ENCODE measurements around the gene MYO18B.
"Not testable (repeated sequence)": the region's sequence is repeated elsewhere in the genome, so short reads cannot be mapped to it uniquely, and the experiment has no call there.

The MYO18B gene, protein sequence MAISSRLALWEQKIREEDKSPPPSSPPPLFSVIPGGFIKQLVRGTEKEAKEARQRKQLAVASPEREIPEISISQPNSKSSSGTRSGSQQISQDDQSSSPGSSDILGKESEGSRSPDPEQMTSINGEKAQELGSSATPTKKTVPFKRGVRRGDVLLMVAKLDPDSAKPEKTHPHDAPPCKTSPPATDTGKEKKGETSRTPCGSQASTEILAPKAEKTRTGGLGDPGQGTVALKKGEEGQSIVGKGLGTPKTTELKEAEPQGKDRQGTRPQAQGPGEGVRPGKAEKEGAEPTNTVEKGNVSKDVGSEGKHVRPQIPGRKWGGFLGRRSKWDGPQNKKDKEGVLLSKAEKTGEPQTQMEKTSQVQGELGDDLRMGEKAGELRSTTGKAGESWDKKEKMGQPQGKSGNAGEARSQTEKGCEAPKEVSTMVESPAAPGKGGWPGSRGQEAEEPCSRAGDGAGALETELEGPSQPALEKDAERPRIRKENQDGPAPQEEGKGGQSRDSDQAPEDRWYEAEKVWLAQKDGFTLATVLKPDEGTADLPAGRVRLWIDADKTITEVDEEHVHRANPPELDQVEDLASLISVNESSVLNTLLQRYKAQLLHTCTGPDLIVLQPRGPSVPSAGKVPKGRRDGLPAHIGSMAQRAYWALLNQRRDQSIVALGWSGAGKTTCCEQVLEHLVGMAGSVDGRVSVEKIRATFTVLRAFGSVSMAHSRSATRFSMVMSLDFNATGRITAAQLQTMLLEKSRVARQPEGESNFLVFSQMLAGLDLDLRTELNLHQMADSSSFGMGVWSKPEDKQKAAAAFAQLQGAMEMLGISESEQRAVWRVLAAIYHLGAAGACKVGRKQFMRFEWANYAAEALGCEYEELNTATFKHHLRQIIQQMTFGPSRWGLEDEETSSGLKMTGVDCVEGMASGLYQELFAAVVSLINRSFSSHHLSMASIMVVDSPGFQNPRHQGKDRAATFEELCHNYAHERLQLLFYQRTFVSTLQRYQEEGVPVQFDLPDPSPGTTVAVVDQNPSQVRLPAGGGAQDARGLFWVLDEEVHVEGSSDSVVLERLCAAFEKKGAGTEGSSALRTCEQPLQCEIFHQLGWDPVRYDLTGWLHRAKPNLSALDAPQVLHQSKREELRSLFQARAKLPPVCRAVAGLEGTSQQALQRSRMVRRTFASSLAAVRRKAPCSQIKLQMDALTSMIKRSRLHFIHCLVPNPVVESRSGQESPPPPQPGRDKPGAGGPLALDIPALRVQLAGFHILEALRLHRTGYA (N-terminal part only)

DNA sequence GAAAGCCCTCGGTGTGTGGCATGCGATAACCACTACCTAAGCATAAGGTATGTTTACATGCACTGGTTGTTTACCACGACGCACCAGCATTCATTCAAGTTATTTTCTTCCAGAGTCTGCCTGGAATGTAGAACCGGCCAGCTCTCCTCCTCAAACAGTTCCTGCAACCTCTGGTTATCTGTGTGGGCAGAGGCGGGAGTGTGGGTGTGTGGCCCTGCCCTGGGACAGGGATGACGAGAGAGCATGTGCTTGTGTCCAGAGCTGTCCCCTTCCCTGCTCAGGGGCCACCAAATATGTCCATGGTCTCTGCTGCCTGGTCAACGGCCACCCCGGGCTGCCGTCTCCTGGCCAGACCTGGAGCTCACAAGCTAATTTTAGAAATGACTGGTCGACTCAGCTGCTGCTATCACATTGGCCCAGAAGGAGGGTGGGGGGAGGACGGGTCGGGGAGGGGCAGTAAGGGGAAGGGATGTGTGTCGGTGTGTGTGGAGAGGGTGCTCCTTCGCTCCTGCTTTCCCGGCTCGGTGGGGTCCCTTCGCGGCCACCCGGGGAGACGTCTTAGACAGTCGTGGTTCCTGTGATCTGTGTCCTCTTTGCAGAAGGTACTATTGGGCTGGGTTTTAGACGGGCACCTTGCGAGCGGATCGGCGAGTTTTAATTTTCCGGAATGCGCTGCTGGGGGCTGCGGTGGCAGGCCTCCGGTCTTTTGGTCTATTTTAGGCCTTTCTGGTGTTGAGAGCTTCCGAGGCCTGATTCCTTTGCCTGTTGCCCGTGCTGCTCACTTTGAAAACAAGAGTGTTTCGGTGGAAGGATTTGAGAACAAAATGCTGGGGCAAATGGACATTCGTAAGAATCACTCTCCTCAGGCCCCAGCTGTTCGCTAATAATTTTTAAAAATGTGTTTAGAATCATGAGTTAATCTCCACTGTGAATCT is at the start of gene MYO18B:
TSS of gene MYO18B (plus strand) at position 497 of the 935 bp plus-strand sequence. CDS start 18,905 bp downstream, outside the sequence.
- no peak for FAIRE-seq

DNA sequence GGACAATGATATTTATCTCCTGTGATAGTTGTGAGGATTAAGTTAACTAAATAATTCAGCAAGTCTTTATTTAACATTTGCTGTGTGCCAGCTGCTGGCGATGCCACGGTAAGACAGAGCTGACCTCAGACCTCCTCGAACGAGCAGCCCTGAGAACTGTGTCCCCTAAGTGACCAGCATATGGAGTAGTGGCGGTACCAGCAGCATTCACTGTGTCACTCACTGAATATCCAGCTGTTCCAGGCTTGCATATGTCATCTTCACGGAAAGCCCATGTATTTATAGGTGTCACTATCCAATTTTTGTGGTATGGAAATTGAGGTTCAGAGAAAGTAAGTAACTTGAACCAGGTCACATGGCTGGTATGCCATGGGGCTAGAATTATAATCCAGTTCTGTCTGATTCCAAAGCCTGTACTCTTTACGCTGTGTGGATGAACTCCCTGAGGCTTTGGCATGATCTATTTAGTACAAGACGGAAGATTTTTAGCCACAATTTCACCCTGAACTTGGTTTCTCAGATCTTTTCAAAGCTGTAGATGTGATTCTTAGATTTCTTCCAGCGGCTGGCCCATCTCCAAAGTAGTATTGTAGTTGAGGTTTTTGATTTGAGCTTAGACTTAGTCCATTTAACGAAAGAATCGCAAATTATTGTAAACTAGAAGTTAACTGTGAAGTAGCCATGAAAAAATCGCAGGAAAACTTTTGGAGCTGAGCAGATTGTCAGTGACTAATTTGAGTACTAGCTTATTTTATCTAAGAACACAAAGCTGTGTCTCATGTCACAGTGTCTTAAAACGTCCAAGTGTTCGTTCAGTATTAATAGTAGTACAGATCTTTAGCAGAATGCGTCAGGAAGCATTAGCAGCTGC is 49.4 kb upstream of the MYO18B start:
- FAIRE-seq = no peak

DNA sequence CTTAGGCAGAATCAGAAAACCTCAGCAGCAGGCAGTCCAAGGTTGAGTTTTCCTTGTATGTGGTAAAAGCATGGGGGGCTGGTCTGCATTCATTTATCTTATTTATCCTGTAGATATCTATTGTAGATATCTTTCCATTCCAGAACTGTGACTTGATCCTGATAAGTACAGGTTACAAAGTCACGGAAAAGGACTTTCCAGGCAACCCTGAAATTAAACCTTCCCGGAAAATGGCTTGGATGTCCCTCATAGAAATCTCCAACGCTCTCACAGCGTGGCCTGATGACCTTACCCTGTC is 48.8 kb upstream of the MYO18B start:
- no peak for FAIRE-seq

DNA sequence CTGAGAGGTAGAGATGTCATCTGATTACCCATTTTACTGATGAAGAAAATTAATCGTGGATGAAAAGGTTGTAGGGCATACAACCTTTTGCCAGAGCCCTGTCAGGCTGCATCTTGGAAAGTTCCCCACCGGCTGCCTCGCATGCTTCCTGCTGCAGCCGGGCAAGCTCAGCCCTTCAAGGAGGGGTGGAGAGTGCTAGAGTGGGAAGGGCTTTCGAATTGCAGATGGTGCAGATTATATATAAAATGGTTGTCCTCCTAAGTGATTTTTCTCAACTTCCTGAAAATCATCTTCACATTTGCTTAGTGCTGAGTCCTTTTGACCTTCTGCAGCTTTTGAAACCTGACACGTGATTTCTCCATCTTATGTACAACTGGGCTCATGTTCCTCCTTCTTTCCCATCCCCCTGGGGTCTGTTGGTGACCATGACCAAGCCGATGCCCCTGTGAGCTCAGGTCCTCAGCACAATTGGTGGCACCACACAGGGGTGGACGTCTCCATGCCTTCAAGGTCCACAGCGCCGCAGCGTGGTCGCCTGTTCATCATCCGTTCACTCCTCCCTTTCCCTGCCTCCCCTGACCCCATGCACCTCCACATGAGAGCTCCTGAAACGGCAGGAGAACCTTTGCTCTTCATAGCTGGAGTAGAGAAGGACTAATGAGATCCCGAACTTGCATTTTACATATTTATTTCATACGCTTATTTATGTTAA is 47.6 kb upstream of the MYO18B start:
- FAIRE-seq = no peak

DNA sequence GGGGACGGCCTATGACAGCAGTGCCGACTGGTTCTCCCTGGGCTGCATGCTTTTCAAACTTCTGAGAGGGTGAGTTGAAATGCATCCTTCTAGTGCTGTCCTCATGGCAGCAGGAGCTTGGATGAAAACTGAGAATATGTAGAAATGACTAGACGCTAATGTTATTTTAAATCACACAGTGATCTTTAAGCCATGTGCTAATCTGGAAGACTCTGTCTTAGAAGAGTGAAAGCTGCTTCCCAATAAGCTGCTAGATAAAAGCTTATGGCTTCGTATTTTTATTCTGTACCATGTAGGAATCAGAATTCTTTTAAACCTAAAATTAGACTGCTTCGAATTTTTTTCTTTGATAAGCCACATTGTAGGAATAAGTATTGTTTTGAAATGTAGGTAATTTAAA is 46.8 kb upstream of the MYO18B start:
- FAIRE-seq = no peak

DNA sequence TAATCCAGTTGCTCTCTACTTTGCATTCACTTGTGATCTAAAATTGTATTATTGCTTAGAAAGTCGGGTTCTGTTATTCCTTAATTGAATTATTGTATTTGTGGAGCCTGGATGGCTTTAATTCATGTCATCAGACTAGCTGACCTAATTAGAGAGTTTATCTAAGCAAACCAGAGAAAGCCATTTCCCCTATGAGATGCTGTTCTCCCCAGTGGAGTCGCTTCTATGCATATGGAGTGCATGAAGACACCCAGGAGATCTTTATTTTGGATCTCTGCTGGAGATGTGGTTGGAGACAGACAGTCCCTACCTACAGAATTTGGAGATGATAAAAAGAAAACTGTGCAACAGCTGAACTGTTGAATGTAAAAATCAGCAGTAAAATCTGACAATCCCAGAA is 45.2 kb upstream of the MYO18B start:
- no peak for FAIRE-seq

DNA sequence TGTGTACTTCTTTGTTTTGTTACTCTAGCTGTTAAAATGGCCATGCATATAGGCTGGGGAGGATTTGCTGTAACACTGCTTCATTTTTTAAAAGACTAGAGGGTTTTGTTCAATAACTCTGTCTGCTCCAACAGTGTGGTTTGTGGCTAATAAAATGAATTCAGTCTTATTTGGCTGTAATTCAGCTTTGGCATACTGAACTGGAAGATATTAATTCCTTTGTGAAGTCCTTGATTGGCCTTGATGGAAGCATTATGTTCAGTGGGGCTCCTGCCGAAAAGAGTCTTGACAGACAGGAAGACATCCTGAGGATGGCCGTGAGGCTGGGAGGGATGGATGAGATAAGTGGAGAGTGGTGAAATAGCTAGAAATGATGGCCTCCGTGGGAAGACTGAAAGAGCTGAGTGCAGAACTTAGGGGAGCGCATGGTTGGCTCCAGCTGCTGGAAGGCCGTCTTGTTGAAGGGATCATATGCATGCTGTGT is 44.8 kb upstream of the MYO18B start:
- no peak for FAIRE-seq

DNA sequence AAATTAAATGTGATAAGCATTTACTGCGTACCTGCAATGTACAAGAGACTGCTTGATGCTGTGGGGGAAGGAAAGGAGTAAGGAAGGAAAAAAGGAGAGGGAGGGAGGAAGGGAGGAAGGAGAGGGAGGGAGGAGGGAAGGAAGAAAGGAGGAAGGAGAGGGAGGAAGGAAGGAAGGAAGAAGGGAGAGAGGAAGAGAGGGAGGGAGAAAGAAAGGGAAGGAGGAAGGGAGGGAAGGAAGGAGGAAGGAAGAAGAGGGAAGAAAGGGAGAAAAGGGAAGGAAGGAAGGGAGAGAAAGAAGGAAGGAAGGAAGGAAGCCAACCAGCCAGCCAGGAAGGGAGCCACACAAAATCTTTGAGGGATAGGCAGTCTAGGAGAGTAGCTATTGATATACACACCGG is 44.0 kb upstream of the MYO18B start:
- FAIRE-seq = no peak

DNA sequence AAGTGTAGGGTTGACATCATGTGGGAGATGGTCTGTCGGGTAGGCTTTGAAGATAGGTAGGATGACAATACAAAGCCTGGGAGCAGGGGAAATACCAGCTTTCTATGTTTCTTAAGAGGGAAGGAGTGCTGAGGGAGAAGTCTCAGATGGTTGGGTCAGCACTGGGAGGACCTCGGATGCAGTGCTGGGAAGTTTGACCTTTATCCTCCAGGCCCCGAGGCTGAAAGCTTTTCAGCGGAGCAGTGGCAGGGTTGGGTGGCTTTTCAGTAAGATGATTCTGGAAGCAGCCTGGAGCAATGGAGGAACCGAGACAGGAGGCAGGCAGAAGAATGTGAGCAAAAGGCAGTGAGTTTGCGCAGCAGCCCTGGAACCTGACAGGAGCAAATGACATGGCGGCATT is 43.5 kb upstream of the MYO18B start:
- no peak for FAIRE-seq

DNA sequence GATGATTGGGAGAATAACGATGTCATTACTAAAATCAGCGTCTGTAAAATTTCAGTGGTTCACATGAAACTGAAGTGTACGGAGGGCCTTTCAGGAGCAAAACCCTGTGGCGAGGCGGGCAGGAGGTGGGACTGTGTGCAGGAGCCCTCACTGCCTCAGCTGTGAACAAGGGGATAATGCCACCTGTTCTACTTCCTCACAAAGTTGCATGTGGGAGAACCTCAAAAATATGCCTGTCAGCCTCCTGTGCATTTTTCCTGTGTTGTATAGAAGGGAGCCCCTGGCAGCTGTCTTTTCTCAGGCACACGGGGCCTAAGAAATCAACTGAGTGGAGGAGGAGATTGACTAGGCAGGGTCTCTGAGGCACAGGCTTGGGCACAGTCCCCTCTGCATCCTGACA is 43.0 kb upstream of the MYO18B start:
- FAIRE-seq = no peak

DNA sequence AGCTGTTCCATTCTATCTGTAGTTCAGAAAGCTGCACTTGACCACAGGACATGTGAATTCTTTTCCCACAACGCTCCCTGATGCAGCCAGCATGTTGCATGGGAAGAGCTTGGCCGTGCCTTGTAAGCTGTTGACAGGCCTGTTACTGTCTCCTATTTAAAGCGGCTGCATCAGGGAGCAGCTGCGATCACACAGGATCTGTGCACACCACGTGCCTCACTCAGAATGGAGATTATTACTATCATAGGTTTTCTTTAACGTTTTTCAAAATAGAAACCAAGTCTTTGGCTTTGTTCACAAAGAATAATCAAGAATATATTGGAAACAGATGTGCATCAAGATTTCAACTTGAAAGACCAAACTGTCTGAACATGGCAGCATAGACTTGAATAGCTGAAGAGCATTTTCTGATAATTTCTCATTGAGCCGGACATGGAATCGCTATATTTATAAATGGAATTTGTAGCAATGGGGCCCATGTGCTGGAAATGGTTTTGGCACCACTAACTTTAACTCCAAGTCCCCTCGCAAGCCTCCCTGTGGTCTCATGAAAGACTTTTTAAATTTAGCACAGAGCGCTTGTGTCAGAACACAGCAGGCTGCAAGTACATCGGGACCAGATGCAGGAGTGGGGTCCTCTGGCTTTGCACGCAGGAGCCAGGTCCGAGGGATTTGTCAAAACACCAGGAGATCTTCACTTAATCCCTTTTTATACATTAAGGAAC is 40.8 kb upstream of the MYO18B start:
- FAIRE-seq = no peak

DNA sequence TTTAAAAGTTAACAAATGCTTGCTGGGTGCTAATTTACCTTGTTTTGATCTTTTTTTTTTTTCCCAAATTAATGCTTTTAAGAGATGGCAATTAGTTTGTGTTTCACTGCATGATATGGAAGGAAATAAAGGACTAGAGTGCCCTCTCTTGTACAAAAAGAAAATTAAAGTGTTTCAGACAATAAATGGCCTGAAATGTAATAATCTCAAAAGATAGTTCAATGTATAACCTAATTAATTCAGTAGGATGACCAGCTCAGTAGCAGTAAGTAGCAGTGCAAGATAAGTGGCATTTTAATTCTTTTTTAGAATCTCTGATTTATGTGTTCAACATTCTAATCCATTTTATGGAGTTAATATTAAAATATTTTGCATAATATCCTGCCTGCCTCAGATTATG is 39.9 kb upstream of the MYO18B start:
- FAIRE-seq = peak; percentile 85

DNA sequence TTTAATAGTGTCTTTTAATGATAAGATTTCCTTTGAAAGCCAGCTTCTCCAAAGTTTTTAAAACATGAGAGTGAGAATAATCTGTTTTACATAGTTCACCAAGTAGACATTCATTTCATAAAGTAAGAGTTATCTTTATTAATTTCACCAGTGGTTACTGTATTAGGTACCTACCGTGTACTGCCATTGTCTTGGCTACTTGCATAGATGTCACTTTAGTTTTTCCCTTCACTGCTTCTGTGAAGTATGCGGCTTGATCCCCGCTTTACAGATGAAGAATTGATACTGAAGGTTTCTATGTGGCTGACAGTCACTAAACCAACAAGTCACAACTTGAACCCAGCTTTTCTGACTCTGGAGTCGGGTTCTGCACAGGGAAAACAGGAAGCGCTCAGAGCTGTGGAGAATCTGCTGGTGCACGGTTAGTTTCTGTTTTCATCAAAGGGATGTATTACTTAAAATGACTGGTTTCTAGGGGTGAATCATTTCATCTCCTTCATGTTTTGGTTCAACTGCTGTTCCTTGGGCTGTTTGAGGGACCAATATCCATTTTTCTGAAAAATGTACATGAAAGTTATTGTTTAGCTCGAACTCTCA is 39.3 kb upstream of the MYO18B start:
- no peak for FAIRE-seq

DNA sequence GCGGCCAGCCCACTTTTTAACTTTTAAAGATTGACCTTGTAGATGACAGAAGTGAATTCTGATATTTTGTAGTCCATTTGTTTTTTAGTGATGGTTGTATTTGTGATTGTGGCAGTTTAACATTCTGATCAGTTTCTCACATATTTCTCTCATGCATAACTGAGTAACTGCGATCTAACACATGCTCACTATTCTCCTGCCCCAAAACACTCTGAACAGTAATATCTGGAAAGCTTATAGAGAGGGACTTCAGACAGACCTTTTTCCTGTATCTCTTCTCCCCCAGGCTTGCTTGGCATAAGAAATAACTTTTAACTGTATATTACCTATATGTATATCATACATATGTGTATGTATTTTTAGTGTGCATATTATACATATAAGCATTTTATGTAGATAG is 37.3 kb upstream of the MYO18B start:
- FAIRE-seq = no peak

DNA sequence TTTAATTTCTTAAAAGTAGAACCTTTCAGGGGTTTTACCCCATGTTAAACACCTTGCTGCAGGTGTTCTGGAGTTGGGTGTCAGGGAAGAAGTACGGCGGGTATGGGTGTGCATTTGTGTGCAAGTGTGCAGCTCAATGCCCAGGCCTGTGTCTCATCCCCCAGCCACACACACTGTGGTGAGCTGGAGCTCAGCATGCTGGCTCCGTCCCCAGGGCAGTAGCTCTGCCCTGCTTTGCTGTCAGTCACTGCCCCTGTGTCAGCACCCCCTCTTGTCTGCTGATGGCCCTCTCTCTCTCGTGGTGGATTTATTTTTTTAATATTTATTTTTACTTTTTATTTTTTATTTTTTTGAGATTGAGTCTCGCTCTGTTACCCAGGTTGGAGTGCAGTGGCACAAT is 35.8 kb upstream of the MYO18B start:
- FAIRE-seq = no peak

DNA sequence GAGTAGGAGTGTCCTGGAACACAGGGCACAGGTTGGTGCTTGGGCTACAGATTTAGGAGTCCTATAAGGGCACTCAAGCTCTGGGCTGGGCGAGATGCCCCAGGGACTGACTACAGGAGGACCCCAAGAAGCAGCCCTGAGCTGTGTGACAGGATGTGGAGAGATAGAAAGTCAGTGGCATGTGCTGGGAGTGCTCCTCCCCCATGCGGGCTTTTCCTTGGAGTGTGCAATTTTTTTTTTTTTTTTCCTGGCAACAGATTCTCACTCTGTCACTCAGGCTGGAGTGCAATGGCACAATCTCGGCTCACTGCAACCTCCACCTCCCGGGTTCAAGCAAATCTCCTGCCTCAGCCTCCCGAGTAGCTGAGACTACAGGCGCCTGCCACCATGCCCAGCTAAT is 33.6 kb upstream of the MYO18B start:
- FAIRE-seq = not testable (repeated sequence)

DNA sequence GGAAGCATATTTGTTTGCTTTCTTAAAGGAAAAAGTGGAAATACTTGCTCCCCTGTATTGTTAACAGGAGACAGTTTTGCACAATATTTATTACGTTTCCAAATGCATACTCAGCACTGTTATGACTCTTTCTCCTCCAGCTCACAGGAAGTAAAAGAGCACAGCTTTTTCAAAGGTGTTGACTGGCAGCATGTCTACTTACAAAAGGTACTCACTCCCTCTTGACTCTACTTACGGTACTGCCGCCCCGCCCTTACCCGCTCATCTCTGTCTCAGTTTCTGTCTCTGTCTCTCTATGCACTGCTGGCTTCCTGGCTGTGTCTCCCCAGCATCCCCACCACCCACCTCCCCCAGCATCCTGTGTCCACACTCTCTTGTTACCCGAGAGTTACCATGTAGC is 32.2 kb upstream of the MYO18B start:
- no peak for FAIRE-seq

DNA sequence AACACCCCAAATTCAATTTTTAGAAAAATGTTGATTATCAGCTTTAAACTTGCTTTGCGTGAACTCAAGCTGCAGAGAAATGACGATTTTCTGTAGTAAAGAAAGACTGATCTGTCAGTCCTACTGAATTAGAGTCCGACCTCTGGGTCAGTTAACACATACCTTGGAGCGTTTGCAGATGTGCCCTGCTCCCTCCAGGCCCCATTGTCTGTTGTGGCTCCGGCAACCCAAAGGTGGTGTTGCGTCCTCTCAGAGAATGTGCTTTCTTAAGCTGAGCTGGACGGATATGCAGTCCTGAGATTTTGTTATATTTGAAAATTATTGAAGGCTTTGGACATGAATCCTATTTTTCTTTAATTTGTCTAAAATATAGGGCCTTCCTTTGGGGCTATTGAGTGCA is 31.5 kb upstream of the MYO18B start:
- no peak for FAIRE-seq

DNA sequence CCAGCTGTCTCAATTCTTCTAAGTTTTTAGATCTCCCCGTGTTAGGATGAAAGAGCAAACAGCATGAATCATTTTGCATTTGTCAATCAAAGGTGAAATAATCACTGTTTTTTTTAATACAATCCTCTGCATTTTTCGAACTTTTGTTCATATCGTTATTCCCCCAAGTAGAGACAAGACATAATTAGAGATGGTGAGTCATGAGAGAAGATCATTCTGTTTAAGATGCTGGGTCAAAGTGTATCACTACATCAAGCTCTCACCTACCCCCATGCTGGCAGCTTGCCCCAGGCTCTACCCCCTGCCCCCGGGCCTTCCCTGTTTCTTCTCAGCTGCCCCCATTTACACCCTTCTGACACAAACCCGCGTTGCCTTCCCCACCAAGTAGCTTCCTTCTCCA is 30.5 kb upstream of the MYO18B start:
- no peak for FAIRE-seq
